ENCODE measurements around the gene GLUL.

- TF ChIP-seq, protein P1, sequence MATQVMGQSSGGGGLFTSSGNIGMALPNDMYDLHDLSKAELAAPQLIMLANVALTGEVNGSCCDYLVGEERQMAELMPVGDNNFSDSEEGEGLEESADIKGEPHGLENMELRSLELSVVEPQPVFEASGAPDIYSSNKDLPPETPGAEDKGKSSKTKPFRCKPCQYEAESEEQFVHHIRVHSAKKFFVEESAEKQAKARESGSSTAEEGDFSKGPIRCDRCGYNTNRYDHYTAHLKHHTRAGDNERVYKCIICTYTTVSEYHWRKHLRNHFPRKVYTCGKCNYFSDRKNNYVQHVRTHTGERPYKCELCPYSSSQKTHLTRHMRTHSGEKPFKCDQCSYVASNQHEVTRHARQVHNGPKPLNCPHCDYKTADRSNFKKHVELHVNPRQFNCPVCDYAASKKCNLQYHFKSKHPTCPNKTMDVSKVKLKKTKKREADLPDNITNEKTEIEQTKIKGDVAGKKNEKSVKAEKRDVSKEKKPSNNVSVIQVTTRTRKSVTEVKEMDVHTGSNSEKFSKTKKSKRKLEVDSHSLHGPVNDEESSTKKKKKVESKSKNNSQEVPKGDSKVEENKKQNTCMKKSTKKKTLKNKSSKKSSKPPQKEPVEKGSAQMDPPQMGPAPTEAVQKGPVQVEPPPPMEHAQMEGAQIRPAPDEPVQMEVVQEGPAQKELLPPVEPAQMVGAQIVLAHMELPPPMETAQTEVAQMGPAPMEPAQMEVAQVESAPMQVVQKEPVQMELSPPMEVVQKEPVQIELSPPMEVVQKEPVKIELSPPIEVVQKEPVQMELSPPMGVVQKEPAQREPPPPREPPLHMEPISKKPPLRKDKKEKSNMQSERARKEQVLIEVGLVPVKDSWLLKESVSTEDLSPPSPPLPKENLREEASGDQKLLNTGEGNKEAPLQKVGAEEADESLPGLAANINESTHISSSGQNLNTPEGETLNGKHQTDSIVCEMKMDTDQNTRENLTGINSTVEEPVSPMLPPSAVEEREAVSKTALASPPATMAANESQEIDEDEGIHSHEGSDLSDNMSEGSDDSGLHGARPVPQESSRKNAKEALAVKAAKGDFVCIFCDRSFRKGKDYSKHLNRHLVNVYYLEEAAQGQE (IDR thresholded peaks at IDR 0.05; ENCODE audit: insufficient read depth in 1 of 2, low read depth in 2 of 2, low read length in 2 of 2) = no peak
- TF ChIP-seq POLR2AphosphoS5 (IDR thresholded peaks at IDR 0.05; ENCODE audit: low read depth, low read length) = no peak
These were observed 35.9 kb downstream of the GLUL start for GRCh38 chr1:182355723-182356098.
